ENCODE data around the gene RCHY1.

The RCHY1 gene

DNA sequence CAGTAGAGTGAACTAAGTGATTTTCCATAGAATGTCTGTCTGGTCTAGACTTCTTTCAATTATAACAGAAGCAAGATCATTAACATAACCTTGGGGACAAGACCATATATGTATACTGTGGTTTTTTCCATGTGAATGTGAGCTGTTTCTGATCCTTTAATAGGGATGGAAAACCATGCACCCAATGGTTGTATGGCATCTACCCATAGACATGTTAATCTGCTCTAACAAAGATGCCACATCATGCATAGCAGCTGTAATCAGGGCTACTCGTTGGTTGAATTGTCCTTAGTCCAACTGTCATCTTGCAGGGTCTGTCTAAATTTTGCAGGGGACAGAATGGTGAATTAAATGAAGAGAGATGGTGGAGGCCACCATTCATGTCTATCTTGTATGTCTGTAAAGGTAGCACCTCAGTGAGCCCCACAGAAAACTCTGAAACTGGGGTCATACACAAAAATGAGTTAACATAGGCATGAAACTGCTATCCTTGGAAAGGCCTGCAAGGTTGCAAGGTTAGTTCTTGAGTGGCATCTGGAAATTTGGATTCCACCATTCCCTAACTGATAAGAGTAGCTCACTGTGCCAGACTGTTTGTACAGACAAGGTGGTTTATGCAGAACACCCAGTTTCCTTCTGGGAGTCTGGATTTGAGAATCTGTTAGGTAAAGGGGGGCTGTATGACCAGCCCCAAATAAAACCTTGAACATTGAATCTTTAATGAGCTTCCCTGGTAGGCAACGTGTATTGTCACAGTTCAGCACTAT, 16.5 kb upstream of the RCHY1 start:
- H3K4me3 ChIP-seq (ENCODE audit: low read length in 2 of 2) = no peak overlapping the region
- no peak overlapping the region for H3K14ac ChIP-seq (ENCODE audit: low read length)
- no peak overlapping the region for H3K4ac ChIP-seq (ENCODE audit: low read length)
- H3K9me3 ChIP-seq (replicated peaks in 1 of 2; ENCODE audit: control insufficient read depth in 2 of 2, insufficient read depth in 1 of 2, low read depth in 1 of 2, low read length in 2 of 2) = peaks cover 7 to 9% of the 10 kb centered on the region in 2 donors
- no peak overlapping the region for H3K4me2 ChIP-seq (ENCODE audit: insufficient read depth, low read length, poor library complexity, severe bottlenecking)
- WGBS, 2 donors (ENCODE audit: extremely low coverage in 2 of 2, insufficient read length in 2 of 2, insufficient replicate concordance in 1 of 2) = no CpG with 5 or more reads among the region's 2 CpGs
- H2BK5ac ChIP-seq (ENCODE audit: low read length) = no peak overlapping the region
- no peak overlapping the region for H3K23ac ChIP-seq (ENCODE audit: low read depth, low read length, poor library complexity)
- H4K91ac ChIP-seq (ENCODE audit: low read depth, low read length, poor library complexity) = no peak overlapping the region
- no peak overlapping the region for H3K27ac ChIP-seq (replicated peaks; ENCODE audit: low read length)
- H3K27me3 ChIP-seq (ENCODE audit: control insufficient read depth in 3 of 3, insufficient read depth in 3 of 3, low read depth in 1 of 3, low read length in 3 of 3) = no peaks in the 10 kb centered on the region
- H3K79me1 ChIP-seq (ENCODE audit: low read depth, low read length) = peaks cover 3% of the 10 kb centered on the region
- no peak overlapping the region for H3K9ac ChIP-seq (ENCODE audit: low read depth, low read length, poor library complexity)
- no peak for DNase-seq (ENCODE audit: low spot score)
- no peak overlapping the region for H3K18ac ChIP-seq (ENCODE audit: low read length)
- H2AK5ac ChIP-seq (ENCODE audit: low read depth, low read length) = no peak overlapping the region
- no peak overlapping the region for H2BK120ac ChIP-seq (ENCODE audit: low read depth, low read length)
- no peak overlapping the region for H2AFZ ChIP-seq (ENCODE audit: low read length)
- no peak overlapping the region for H2BK12ac ChIP-seq (ENCODE audit: low read length)
- peaks cover 15 to 75% of the 10 kb centered on the region in 2 donors for H3K36me3 ChIP-seq (replicated peaks in 1 of 2; ENCODE audit: control insufficient read depth in 2 of 2, insufficient read depth in 2 of 2, low read length in 2 of 2)
- no peak overlapping the region for H2BK15ac ChIP-seq (ENCODE audit: low read length)
- H4K8ac ChIP-seq (ENCODE audit: low read depth, low read length) = no peak overlapping the region
- no peaks in the 10 kb centered on the region for H3K4me1 ChIP-seq (ENCODE audit: control insufficient read depth in 2 of 2, insufficient read depth in 1 of 2, low read depth in 1 of 2, low read length in 2 of 2)

DNA sequence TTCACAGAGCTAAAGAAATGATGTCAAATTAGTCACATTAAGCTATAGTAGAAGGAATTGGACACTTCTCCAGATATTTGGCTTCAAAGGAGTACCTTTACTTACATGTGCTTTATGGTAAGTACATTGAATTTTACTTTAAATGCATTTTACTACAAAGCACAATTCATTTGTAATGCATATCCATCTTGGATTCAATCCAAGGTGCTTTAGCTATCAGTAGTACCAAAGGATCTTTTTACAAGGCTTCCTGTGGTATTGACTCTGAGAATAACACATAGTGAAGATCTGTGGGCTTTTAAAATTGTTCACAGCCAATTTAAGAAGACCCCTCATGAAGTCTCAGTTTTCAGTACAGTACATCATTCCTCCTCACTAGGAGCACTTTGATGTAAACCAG, 13.3 kb upstream of the RCHY1 start:
- H3K4me3 ChIP-seq (ENCODE audit: low read length in 2 of 2) = no peak overlapping the region

DNA sequence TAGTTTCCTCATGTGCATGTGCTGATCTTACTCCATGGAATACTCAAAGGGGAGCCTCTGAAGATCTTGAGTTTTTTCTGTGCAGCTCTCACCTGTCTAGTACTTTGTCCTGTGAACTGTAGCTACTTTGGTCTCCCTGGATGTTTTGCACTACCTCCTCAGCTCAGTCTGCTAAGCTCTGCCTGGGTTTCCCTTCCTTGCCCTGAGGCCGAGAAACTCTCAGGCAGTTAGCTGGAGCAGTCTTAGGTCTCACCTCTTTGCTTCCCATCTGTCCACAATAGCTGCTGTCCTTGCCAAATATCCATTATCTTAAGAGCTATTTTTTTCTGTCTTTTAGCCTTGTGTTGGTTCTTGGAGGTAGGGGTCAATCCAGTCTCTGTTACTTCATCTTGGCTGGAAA, 11.7 kb upstream of the RCHY1 start:
- Histone ChIP-seq H4K8ac (ENCODE audit: low read depth, low read length) (no peak overlapping the region), H3K23ac (ENCODE audit: low read depth, low read length, poor library complexity) (no peak overlapping the region), H4K91ac (ENCODE audit: low read depth, low read length, poor library complexity) (no peak overlapping the region), H2AFZ (ENCODE audit: low read length) (no peak overlapping the region), H3K4ac (ENCODE audit: low read length) (no peak overlapping the region), H2BK120ac (ENCODE audit: low read depth, low read length) (no peak overlapping the region), H3K9ac (ENCODE audit: low read depth, low read length, poor library complexity) (no peak overlapping the region), H3K18ac (ENCODE audit: low read length) (no peak overlapping the region), H3K14ac (ENCODE audit: low read length) (no peak overlapping the region), H2AK5ac (ENCODE audit: low read depth, low read length) (no peak overlapping the region), H3K4me2 (ENCODE audit: insufficient read depth, low read length, poor library complexity, severe bottlenecking) (no peak overlapping the region), H3K36me3 (replicated peaks in 1 of 2; ENCODE audit: control insufficient read depth in 2 of 2, insufficient read depth in 2 of 2, low read length in 2 of 2) (peaks cover 7 to 98% of the 10 kb centered on the region in 2 donors), H3K27me3 (ENCODE audit: control insufficient read depth in 3 of 3, insufficient read depth in 3 of 3, low read depth in 1 of 3, low read length in 3 of 3) (no peaks in the 10 kb centered on the region), H3K4me3 (ENCODE audit: low read length in 2 of 2) (no peak overlapping the region), H3K27ac (replicated peaks; ENCODE audit: low read length) (no peak overlapping the region), H3K79me1 (ENCODE audit: low read depth, low read length) (no peaks in the 10 kb centered on the region), H3K9me3 (replicated peaks in 1 of 2; ENCODE audit: control insufficient read depth in 2 of 2, insufficient read depth in 1 of 2, low read depth in 1 of 2, low read length in 2 of 2) (peaks cover 0 to 4% of the 10 kb centered on the region in 2 donors), H2BK5ac (ENCODE audit: low read length) (no peak overlapping the region), H3K4me1 (ENCODE audit: control insufficient read depth in 2 of 2, insufficient read depth in 1 of 2, low read depth in 1 of 2, low read length in 2 of 2) (no peaks in the 10 kb centered on the region), H2BK12ac (ENCODE audit: low read length) (no peak overlapping the region), H2BK15ac (ENCODE audit: low read length) (no peak overlapping the region)
- WGBS, 2 donors (ENCODE audit: extremely low coverage in 2 of 2, insufficient read length in 2 of 2, insufficient replicate concordance in 1 of 2) = no CpG with 5 or more reads among the region's 1 CpG
- DNase-seq (ENCODE audit: low spot score) = no peak

More for the DNA sequence above, 13.3 kb upstream of the RCHY1 start:
- H3K79me1 ChIP-seq (ENCODE audit: low read depth, low read length) = no peaks in the 10 kb centered on the region
- no peak overlapping the region for H2AK5ac ChIP-seq (ENCODE audit: low read depth, low read length)
- DNase-seq (ENCODE audit: low spot score) = no peak
- peaks cover 13 to 94% of the 10 kb centered on the region in 2 donors for H3K36me3 ChIP-seq (replicated peaks in 1 of 2; ENCODE audit: control insufficient read depth in 2 of 2, insufficient read depth in 2 of 2, low read length in 2 of 2)
- no peak overlapping the region for H3K18ac ChIP-seq (ENCODE audit: low read length)
- no peak overlapping the region for H3K23ac ChIP-seq (ENCODE audit: low read depth, low read length, poor library complexity)
- H3K27ac ChIP-seq (replicated peaks; ENCODE audit: low read length) = no peak overlapping the region
- no peak overlapping the region for H3K4ac ChIP-seq (ENCODE audit: low read length)
- no peak overlapping the region for H2BK5ac ChIP-seq (ENCODE audit: low read length)
- no peak overlapping the region for H2BK12ac ChIP-seq (ENCODE audit: low read length)
- H3K4me1 ChIP-seq (ENCODE audit: control insufficient read depth in 2 of 2, insufficient read depth in 1 of 2, low read depth in 1 of 2, low read length in 2 of 2) = no peaks in the 10 kb centered on the region
- H2BK15ac ChIP-seq (ENCODE audit: low read length) = no peak overlapping the region
- H2BK120ac ChIP-seq (ENCODE audit: low read depth, low read length) = no peak overlapping the region
- H3K14ac ChIP-seq (ENCODE audit: low read length) = no peak overlapping the region
- no peaks in the 10 kb centered on the region for H3K27me3 ChIP-seq (ENCODE audit: control insufficient read depth in 3 of 3, insufficient read depth in 3 of 3, low read depth in 1 of 3, low read length in 3 of 3)
- H3K4me2 ChIP-seq (ENCODE audit: insufficient read depth, low read length, poor library complexity, severe bottlenecking) = no peak overlapping the region
- H4K8ac ChIP-seq (ENCODE audit: low read depth, low read length) = no peak overlapping the region
- peaks cover 1 to 7% of the 10 kb centered on the region in 2 donors for H3K9me3 ChIP-seq (replicated peaks in 1 of 2; ENCODE audit: control insufficient read depth in 2 of 2, insufficient read depth in 1 of 2, low read depth in 1 of 2, low read length in 2 of 2)
- H2AFZ ChIP-seq (ENCODE audit: low read length) = no peak overlapping the region
- H4K91ac ChIP-seq (ENCODE audit: low read depth, low read length, poor library complexity) = no peak overlapping the region
- H3K9ac ChIP-seq (ENCODE audit: low read depth, low read length, poor library complexity) = no peak overlapping the region

DNA sequence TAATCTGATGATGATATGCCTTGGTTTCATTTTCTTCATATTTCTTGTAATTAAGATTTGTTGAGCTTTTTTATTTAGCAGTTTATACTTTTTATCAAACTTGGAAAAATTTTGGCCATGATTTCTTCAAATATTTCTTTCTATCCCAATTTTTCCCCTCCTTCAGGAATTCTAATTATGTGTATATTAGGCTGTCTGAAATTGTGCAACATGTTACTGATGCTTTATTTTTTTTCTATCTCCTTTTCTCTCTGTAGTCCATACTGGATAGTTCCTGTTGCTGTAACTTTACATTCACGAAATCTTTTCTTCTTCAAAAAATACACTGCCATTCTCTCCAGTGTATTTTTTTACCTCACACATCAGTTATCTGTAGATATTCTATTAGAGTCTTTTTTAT, 10.9 kb upstream of the RCHY1 start:
- Histone ChIP-seq H2BK15ac (ENCODE audit: low read length) (no peak overlapping the region), H3K4me3 (ENCODE audit: low read length in 2 of 2) (no peak overlapping the region), H4K8ac (ENCODE audit: low read depth, low read length) (no peak overlapping the region), H2BK5ac (ENCODE audit: low read length) (no peak overlapping the region), H2BK120ac (ENCODE audit: low read depth, low read length) (no peak overlapping the region), H3K23ac (ENCODE audit: low read depth, low read length, poor library complexity) (no peak overlapping the region), H3K79me1 (ENCODE audit: low read depth, low read length) (no peaks in the 10 kb centered on the region), H3K18ac (ENCODE audit: low read length) (no peak overlapping the region), H3K36me3 (replicated peaks in 1 of 2; ENCODE audit: control insufficient read depth in 2 of 2, insufficient read depth in 2 of 2, low read length in 2 of 2) (peaks cover 3 to 98% of the 10 kb centered on the region in 2 donors), H3K14ac (ENCODE audit: low read length) (no peak overlapping the region), H2BK12ac (ENCODE audit: low read length) (no peak overlapping the region), H2AK5ac (ENCODE audit: low read depth, low read length) (no peak overlapping the region), H2AFZ (ENCODE audit: low read length) (no peak overlapping the region), H3K27me3 (ENCODE audit: control insufficient read depth in 3 of 3, insufficient read depth in 3 of 3, low read depth in 1 of 3, low read length in 3 of 3) (no peaks in the 10 kb centered on the region), H3K27ac (replicated peaks; ENCODE audit: low read length) (no peak overlapping the region), H3K4me1 (ENCODE audit: control insufficient read depth in 2 of 2, insufficient read depth in 1 of 2, low read depth in 1 of 2, low read length in 2 of 2) (no peaks in the 10 kb centered on the region), H4K91ac (ENCODE audit: low read depth, low read length, poor library complexity) (no peak overlapping the region), H3K9me3 (replicated peaks in 1 of 2; ENCODE audit: control insufficient read depth in 2 of 2, insufficient read depth in 1 of 2, low read depth in 1 of 2, low read length in 2 of 2) (peaks cover 0 to 1% of the 10 kb centered on the region in 2 donors), H3K9ac (ENCODE audit: low read depth, low read length, poor library complexity) (no peak overlapping the region), H3K4me2 (ENCODE audit: insufficient read depth, low read length, poor library complexity, severe bottlenecking) (no peak overlapping the region), H3K4ac (ENCODE audit: low read length) (no peak overlapping the region)
- no peak for DNase-seq (ENCODE audit: low spot score)
- WGBS, 2 donors (ENCODE audit: extremely low coverage in 2 of 2, insufficient read length in 2 of 2, insufficient replicate concordance in 1 of 2) = no CpG with 5 or more reads among the region's 1 CpG
